NOMO-1 treated with dmso at 0.1 percent for 144 hours (cell line): ENCODE data around the gene MOB3A.

Source experiments
- DNase-seq: peaks from one replicate; lab custom pipeline; 2025; ENCODE audit not compliant: unreplicated experiment; lab: John Stamatoyannopoulos, UW

MOB3A gene

DNA sequence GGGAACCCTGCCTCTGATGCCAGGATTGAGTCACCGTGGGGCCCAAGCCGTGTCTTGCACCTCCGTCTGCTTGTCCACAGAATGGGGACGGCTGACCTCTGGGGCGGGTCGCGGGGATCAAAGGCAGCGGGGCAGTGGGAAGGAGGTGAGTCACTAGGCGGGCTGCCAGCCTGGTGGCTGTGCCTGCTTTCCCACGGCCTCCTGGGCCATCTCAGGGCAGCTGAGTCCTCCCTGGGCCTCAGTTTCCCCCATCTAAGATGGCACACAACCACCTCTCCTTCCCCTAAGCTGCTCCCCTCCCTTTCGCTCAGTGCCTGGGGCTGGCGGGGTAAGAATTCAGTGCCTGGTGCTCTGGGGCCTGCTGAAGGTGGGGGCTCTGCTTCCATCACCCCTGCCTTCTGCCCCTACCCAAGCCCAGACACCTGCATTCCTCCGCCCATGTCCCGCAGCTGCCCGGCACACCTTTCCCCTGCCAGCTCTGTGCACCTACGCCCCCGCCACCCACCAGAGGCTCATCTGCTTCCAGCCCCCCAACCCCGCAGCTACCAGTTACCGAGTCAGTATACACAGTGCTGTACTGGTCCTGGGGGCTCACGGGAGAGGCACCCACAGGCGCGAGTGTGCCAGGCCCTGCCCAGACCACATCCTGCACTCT, 48.5 kb downstream of the MOB3A start:
- no peak for DNase-seq

DNA sequence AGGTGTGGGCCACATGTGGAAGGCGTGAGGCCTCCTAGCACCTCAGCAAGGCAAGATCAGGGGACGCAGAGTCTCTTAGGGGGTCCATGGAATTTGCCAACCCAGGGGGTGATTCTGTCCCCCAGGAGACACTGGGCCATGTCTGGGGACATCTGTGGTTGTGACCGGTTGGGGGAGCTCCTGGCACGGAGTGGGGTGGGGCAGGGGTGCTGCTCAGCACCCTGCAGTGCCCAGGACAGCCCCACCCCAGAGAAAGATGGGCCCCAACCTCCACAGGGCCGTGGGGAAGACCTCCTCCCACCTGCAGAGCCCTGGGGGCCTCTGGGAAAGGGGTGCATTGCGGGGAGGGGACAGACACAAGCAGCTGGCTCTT, 49.1 kb downstream of the MOB3A start:
- DNase-seq = no peak

DNA sequence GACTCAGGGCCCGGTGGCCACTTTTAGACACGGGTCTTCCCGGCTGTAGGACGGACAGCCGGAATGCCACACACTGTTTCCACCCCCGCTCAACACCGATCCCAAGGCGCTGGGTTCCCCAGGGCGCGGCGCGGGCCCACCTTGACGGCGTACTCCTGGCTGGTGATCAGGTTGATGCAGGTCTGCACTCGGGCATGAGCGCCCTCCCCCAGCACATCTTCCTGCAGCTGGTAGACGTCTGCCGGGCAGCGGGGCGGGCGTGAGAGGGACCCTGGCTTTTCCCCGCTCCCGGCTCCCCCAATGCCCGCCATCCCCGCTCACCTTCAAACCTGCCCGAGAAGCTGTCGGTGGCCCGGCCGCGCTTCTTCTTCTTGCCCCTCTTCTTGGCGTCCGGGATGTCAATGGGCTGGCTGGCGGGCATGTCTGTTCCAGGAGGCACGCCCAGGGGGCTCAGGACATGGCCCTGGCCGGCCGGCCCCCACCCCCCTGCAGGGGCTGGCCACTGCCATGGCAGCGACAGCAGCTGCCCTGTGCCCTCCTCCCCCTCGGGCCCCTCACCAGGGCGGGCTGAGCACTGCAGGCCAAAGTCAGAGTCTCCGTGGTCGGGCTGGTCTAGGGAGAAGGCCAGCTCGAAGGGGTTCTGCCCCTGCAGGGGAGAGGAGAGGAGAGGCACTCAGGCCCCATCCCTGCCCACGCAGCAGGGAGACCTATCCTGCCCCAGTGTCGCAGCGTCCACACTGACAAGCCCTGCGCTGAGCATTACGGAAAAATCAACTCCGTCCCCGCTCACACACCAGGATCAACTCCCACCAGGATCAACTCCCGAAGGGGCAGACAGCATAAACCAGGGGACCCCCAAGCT, 49.8 kb downstream of the MOB3A start:
- no peak for DNase-seq

DNA sequence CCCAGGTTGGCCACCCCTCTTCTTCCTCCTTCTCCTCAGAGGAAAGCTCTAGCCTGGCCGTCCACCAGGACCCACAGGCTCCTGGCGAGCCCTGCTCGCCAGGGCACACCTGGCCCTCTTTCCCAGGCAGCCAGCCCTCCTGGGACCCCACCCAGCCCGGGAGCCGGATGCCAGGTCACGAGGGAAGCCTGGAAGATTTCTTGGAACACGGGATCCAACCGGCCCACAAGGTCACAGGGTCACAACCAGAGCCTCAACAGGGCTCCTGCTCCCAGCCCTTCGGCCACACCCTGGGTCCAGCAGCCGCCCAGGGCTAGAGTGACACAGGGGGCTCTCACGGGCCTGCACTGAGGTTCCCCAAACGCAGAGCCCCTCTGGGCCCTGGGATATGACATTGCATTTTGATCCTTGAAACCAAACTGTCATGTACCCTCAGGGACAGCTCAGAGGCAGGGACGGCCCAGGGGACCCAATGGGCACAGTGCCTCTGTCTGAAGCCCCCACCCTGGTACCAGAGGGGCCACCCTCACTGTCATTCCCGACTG, 50.6 kb downstream of the MOB3A start:
- no peak for DNase-seq

DNA sequence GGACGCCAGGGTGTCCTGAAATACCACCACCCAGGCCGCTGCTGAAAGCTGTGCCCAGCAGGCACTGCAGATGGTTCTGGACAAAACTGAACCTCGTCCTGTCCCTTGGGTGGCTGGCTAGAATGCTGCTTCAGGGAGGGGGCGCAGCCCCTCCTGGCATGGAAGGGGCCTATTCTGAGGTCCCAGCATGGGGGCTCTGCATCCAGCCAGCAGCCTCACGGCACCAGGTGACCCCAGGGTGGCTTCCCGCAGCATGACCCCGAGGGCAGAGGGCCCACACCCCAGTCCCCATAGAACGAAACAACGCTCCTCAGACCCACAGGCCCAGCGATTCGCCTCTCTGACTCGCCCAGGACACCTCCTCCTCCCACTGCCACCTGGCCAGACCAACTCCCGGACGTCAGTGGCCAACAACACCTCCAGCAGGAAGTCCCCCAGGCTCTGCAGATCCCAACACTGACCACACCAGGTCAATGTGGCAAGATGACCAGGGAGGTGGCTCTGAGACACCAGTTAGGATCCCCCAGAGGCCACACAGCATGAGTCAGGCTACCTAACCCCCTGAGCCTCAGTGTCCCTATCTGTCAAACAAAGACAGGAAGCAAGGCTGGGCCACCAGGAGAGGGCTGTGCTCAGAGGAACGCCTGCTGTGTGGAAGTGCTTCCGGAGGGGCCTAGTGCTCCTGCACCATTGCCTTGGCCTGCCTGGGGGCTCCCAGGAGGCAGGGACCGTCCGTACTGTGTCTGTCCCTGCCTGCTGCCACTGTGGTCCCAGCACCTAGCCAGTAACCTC, 51.2 kb downstream of the MOB3A start:
- no peak for DNase-seq

GRCh38 chr19:2043961-2044708, 52.0 kb downstream of the MOB3A start:
- no peak for DNase-seq

DNA sequence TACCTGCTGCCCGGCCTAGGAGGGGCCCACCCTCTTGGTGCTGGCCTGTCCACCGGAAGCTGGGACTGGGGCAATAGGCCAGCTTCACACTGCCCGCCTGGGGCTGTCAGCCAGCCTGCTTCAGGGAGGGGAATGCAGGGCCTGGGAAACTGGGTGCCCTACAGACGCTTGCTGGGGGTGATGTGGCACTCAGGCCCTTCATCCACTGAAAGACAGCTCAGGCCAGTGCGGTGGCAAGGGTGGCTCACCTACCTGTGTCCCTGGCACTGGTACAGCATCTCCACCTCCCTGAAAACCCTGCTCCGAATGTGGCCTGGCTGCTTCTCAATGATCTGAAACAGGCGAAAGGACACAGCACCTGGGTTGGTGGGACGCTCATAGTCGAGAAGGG, 52.9 kb downstream of the MOB3A start:
- DNase-seq = no peak

DNA sequence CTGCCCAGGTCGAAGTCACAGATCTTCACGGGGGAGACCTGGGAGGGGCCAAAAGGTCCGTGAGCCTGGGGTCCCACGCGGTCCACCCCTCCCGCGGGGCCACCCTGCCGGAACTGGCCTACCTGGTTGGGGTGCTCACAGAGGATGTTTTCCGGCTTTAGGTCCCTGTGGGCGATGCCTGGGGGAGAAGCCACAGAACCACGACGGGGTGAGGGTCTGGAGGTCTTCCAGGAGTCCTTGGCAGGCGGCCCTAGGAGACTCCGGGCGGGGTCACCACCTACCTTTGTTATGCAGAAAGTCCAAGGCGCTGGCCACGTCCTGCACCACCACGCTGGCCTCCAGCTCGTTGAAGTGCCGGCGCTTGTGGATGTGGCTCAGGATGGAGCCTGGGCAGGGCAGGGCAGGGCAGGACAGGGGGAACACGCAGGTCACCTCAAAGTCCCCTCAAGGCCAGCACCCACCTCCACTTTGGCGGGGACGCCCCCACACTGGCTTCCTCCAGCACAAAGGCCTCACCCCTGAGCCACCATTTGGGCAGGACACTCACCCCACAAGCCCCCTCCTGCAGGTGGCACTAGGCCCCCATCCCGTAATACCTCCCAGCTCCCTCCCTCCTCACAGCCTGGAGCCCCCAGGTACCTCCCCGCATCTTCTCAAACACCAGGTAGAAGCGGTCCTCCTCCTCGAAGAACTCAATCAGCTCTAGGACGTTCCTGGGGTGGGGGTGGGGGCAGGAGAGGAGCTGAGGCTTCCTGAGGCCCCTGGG, 53.5 kb downstream of the MOB3A start:
- DNase-seq = no peak

GRCh38 chr19:2041683-2042484, 54.2 kb downstream of the MOB3A start:
- peak; percentile 92 for DNase-seq

GRCh38 chr19:2041433-2041682, 54.8 kb downstream of the MOB3A start:
- DNase-seq = no peak

- no peak for DNase-seq
These were observed 55.3 kb downstream of the MOB3A start for GRCh38 chr19:2040647-2041432.

- DNase-seq = no peak
These were observed 56.0 kb downstream of the MOB3A start for GRCh38 chr19:2039959-2040646.

GRCh38 chr19:2039089-2039958, 56.8 kb downstream of the MOB3A start:
- DNase-seq = no peak

DNA sequence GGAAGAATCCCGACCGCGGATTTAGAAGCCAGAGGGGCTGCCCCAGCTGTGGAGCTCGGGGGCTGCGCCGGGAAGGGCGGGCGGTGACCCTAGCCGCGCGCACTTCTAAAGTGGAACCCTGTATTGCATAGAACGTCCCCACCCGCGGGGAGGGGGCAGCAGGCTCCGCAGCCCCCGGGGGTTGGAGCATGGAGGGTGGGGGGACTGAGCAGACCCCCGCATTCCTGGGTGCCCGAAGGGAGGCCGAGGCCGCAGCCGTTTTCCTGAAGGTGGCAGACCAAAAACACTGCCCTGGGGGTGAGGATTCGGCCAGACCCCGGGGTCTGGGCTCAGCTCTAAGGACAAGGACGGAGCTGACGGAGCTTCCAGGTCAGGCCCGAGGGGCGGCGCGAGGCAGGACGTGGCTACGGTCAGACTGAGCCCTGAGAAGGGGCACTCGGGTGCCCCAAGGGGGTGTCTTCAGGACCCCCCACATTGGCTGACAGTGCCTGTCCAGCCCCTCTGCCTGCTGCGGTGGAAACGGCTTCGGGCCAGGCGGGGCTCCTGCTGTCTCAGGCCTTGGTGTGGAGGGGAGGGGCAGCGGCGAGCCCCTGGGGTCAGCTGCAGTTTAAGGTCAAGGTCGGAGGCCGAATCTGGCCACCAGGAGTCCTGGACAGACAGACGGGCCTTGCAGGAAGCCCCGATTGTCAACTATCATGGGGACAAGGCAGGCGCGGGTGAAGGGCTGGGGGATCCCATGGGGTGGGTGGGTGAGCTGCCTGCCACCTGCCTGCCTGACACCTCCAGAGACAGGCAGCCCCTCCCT, 57.6 kb downstream of the MOB3A start:
- DNase-seq = no peak

GRCh38 chr19:2037651-2038255, 58.4 kb downstream of the MOB3A start:
- no peak for DNase-seq

- DNase-seq = no peak
These were observed 59.7 kb downstream of the MOB3A start for GRCh38 chr19:2036424-2036823.
